OCI-LY7 (cell line): ENCODE results near the gene ELAC2. TPM values are rescaled to one million over a fixed set of nuclear protein-coding genes. Genes with fewer than 3 reads are reported as not detected.

Experiments used
- BruUV-seq: library from RNA; stranded (reverse); fragments of 400-500 nt; replicated peaks from 2 replicates; lab custom pipeline; 2021; lab: Mats Ljungman, UMichigan
- CTCF ChIA-PET: fragments of 300-600 bp; sonication (Branson Sonifier 250); formaldehyde crosslinking; loops from one replicate; lab custom pipeline; 2022; ENCODE audit warnings: antibody characterized with exemption; ENCODE audit not compliant: unreplicated experiment; lab: Charles Lee
- POLR2A ChIA-PET: fragments of 300-600 bp; sonication (Branson Sonifier 250); formaldehyde crosslinking; loops from one replicate; lab custom pipeline; 2022; ENCODE audit warnings: antibody characterized with exemption; lab: Charles Lee
- DNase-seq: peaks from one replicate; pipeline ENCODE4 v3.0.0-alpha.2; 2015; ENCODE audit warnings: low spot score
- H2AFZ ChIP-seq: fragments of 200-600 bp; sonication (generic), shearing (Covaris generic); 2 replicates; pipeline ENCODE4 v1.6.1; 2014; ENCODE audit warnings: mild to moderate bottlenecking, antibody characterized with exemption, low read length, moderate library complexity
- H3K27ac ChIP-seq: fragments of 200-600 bp; sonication (generic); 2 replicates; pipeline ENCODE4 v1.5.1; 2014; ENCODE audit warnings: mixed run types, low read depth, mild to moderate bottlenecking, moderate library complexity, low read length, inconsistent platforms; ENCODE audit not compliant: poor library complexity, severe bottlenecking
- H3K36me3 ChIP-seq: fragments of 200-600 bp; sonication (generic); 2 replicates; pipeline ENCODE4 v1.6.1; 2014; ENCODE audit warnings: mild to moderate bottlenecking, antibody characterized with exemption, low read length, moderate library complexity, mixed read lengths; ENCODE audit not compliant: insufficient read depth
- H3K4me1 ChIP-seq: fragments of 200-600 bp; sonication (generic); 2 replicates; pipeline ENCODE4 v1.5.1; 2014; ENCODE audit warnings: mild to moderate bottlenecking, low read length; ENCODE audit not compliant: insufficient read depth, poor library complexity, severe bottlenecking
- H3K4me2 ChIP-seq: fragments of 200-600 bp; sonication (generic); 2 replicates; pipeline ENCODE4 v1.6.1; 2014; ENCODE audit warnings: mild to moderate bottlenecking, low read length
- H3K4me3 ChIP-seq: fragments of 200-600 bp; sonication (generic); 2 replicates; pipeline ENCODE4 v1.5.1; 2014; ENCODE audit warnings: mild to moderate bottlenecking, low read depth, low read length; ENCODE audit not compliant: poor library complexity, severe bottlenecking
- H3K79me2 ChIP-seq: fragments of 200-600 bp; sonication (generic); 2 replicates; pipeline ENCODE4 v1.6.1; 2016; ENCODE audit warnings: low read depth, mild to moderate bottlenecking, low read length, moderate library complexity, mixed read lengths; ENCODE audit not compliant: insufficient read depth
- H3K9me2 ChIP-seq: fragments of 200-600 bp; sonication (generic); 2 replicates; pipeline ENCODE4 v1.6.1; 2016; ENCODE audit warnings: mild to moderate bottlenecking, low read length, mixed read lengths; ENCODE audit not compliant: insufficient read depth
- H3K9me3 ChIP-seq: fragments of 200-600 bp; sonication (generic); 2 replicates; pipeline ENCODE4 v1.6.1; 2014; ENCODE audit warnings: mild to moderate bottlenecking, mixed run types, low read length, mixed read lengths
- H4K20me1 ChIP-seq: fragments of 200-600 bp; sonication (generic); 2 replicates; pipeline ENCODE4 v1.6.1; 2014; ENCODE audit warnings: mild to moderate bottlenecking, antibody characterized with exemption, low read length, moderate library complexity, mixed read lengths; ENCODE audit not compliant: insufficient read depth
- EZH2phosphoT487 ChIP-seq: fragments of 200-600 bp; sonication (generic); IDR thresholded peaks from 2 replicates; pipeline ENCODE4 v1.6.1; 2018; ENCODE audit warnings: low read depth, borderline replicate concordance, mild to moderate bottlenecking, mixed run types, antibody characterized with exemption, low read length, moderate library complexity, mixed read lengths
- intact Hi-C: fragments of 100-400 bp; cut with micrococcal nuclease; formaldehyde crosslinking; loops from one replicate; pipeline ENCODE4 v1.10.0; 2022; ENCODE audit not compliant: unreplicated experiment
- total RNA-seq, 2 experiments: library from RNA; depleted of rRNA in 1 of 2; stranded (reverse); fragments of >200 nt in 1 of 2; shearing (Covaris generic) in 1 of 2; gene quantifications; 2 replicates each; pipeline ENCODE4 v1.2.3, GENCODE V29; 2014 to 2022
- TF ChIP-seq, protein P1 (sequence below): fragments of 200-600 bp; sonication (generic); conservative IDR thresholded peaks from 2 replicates; pipeline ENCODE4 v1.5.1; 2014; ENCODE audit warnings: mild to moderate bottlenecking, antibody characterized with exemption, low read length, moderate library complexity, mixed read lengths

The ELAC2 gene
- total RNA-seq, 2 experiments from 2014 or later = 90.7 to 127 TPM

DNA sequence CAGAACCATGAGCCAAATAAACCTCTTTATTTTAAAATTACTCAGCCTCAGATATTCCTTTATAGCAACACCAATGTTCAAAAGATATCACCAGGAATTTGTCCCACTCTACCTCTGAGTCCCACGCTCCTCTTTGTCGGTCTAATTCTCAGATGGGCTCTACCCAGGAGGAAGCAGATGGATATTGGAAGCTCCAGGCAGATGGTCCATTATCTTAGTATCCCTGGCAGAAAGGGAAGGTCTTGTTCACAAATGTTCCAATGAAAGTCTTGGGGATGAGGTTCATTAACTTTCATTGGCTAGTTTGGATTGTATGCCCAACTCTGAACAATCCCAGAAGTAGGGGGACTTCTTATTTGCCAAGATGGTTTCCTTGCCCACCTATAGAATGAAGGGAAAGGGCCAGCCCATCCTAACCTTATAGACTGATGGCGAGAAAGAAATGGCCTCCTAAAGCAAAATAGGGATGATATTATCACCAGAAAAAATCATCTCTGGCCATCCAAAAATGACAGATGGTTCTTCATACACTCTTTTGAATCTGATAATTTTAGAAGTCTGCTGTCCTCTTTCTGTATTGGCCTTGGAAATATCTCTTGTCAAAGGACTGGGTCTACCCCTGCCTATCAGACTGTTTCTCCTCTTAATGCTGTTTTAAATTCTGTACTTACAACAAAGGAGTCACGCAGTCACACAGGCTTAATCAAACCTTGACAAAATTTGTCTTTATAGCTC, 21.3 kb upstream of the ELAC2 start:
- Histone ChIP-seq H3K4me3 (no peak overlapping the region), H3K9me2 (no peaks in the 10 kb centered on the region), H3K4me2 (no peak overlapping the region), H3K4me1 (no peaks in the 10 kb centered on the region), H3K36me3 (no peaks in the 10 kb centered on the region), H2AFZ (no peak overlapping the region), H3K9me3 (no peaks in the 10 kb centered on the region), H4K20me1 (no peaks in the 10 kb centered on the region), H3K27ac (no peak overlapping the region), H3K79me2 (no peaks in the 10 kb centered on the region)
- intact Hi-C loops = no loop called here
- ChIA-PET POLR2A (interaction anchor here (0.6 kb wide), 1 partner anchor 9 kb away, joined by 3 read pairs; no protein-coding TSS in a partner anchor), CTCF (no interaction called here)
- no peak for TF ChIP-seq EZH2phosphoT487
- TF ChIP-seq, protein P1, sequence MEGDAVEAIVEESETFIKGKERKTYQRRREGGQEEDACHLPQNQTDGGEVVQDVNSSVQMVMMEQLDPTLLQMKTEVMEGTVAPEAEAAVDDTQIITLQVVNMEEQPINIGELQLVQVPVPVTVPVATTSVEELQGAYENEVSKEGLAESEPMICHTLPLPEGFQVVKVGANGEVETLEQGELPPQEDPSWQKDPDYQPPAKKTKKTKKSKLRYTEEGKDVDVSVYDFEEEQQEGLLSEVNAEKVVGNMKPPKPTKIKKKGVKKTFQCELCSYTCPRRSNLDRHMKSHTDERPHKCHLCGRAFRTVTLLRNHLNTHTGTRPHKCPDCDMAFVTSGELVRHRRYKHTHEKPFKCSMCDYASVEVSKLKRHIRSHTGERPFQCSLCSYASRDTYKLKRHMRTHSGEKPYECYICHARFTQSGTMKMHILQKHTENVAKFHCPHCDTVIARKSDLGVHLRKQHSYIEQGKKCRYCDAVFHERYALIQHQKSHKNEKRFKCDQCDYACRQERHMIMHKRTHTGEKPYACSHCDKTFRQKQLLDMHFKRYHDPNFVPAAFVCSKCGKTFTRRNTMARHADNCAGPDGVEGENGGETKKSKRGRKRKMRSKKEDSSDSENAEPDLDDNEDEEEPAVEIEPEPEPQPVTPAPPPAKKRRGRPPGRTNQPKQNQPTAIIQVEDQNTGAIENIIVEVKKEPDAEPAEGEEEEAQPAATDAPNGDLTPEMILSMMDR = no peak
- no peak for DNase-seq
- no TSS peak for BruUV-seq

DNA sequence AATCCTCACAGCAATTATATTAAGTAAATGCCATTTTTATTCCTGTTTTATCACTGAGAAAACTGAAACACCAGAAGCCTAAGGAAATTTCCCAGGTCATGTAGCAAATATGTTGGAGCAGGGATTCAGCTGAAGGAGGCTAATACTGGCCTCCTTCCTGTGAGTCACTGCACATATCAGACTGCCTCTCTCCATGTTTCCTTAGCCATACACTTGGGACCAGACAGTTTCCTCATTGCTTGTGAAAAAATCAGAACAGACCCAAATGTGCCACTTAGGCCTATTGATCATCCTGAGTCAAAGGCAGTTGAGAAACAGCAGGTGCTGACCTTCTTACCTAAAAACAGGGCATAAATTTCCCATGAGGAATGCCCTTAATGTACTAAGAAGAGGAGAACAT, 18.9 kb upstream of the ELAC2 start:
- CTCF ChIA-PET = no interaction called here
- no peak for TF ChIP-seq EZH2phosphoT487
- TF ChIP-seq, protein P1 = no peak
- H3K4me2 ChIP-seq = no peak overlapping the region
- H3K27ac ChIP-seq = no peak overlapping the region
- H4K20me1 ChIP-seq = no peaks in the 10 kb centered on the region
- intact Hi-C loops = no loop called here
- POLR2A ChIA-PET = no interaction called here
- DNase-seq = no peak
- H3K36me3 ChIP-seq = no peaks in the 10 kb centered on the region
- H3K4me3 ChIP-seq = no peak overlapping the region
- no peaks in the 10 kb centered on the region for H3K9me2 ChIP-seq
- H2AFZ ChIP-seq = no peak overlapping the region
- no peaks in the 10 kb centered on the region for H3K9me3 ChIP-seq
- no TSS peak for BruUV-seq
- no peaks in the 10 kb centered on the region for H3K4me1 ChIP-seq
- no peaks in the 10 kb centered on the region for H3K79me2 ChIP-seq

DNA sequence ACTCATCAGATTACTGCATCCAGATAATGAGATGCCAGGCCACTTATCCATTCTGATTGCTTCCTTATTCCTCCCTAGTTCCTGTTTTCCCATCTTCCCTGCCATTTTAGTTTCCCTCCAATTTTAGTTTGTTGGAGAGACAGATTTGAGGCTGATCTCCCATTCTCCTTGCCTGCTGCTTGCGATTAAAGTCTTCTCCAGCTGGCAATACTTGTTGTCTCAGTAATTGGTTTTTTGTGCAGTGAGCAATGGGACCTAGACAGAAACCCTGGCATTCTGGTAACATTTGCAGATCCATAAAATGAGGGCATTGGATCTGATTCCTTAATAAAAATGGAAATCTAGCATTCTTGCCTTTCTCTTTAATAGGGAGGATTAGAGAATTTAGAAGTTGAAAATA, 17.6 kb upstream of the ELAC2 start:
- no peaks in the 10 kb centered on the region for H3K9me2 ChIP-seq
- intact Hi-C loops = no loop called here
- H3K36me3 ChIP-seq = no peaks in the 10 kb centered on the region
- no peak overlapping the region for H3K27ac ChIP-seq
- POLR2A ChIA-PET = no interaction called here
- H4K20me1 ChIP-seq = no peaks in the 10 kb centered on the region
- CTCF ChIA-PET = no interaction called here
- H3K79me2 ChIP-seq = no peaks in the 10 kb centered on the region
- H3K4me2 ChIP-seq = no peak overlapping the region
- no peak overlapping the region for H2AFZ ChIP-seq
- BruUV-seq = no TSS peak
- no peak overlapping the region for H3K4me3 ChIP-seq
- TF ChIP-seq, protein P1 = no peak
- TF ChIP-seq EZH2phosphoT487 = no peak
- no peaks in the 10 kb centered on the region for H3K9me3 ChIP-seq
- no peaks in the 10 kb centered on the region for H3K4me1 ChIP-seq
- no peak for DNase-seq
